Measurements from ENCODE around the gene TCERG1.

Gene TCERG1

DNA sequence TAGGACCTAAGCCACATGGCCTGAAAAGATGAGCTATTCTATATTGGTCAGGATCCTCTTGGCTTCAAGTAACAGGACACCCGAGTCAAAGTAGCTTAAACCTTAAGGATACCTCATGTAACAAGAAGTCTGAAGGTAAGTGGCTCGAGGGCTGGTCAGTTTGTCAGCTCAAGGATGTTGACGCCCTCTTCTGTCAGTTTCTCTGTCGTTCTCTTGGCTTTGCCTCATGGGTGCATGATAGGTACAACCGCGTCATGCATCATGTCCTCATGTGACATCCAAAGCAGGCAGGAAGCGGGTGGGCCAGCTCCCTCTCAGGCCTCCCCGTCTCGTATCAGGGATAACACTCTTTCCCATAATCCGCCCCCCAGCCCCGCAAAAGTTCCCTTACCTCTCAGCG is 22.1 kb upstream of the TCERG1 start:
- Histone ChIP-seq H3K36me3 (no peaks in the 10 kb centered on the region), H3K27ac (no peak overlapping the region), H3K4me1 (peaks cover 0 to 4% (median 0%) of the 10 kb centered on the region in 10 experiments; a peak in 4 of 20 replicates), H3K27me3 (no peaks in the 10 kb centered on the region), H3K4me2 (no peak overlapping the region), H3K9me3 (replicated peaks in 1 of 11) (no peaks in the 10 kb centered on the region), H3K4me3 (no peak overlapping the region), H3K9ac (no peak overlapping the region), H4K20me1 (no peaks in the 10 kb centered on the region)
- TF ChIP-seq Cebpa-rat (IDR thresholded peaks at IDR 0.05) = no peak

DNA sequence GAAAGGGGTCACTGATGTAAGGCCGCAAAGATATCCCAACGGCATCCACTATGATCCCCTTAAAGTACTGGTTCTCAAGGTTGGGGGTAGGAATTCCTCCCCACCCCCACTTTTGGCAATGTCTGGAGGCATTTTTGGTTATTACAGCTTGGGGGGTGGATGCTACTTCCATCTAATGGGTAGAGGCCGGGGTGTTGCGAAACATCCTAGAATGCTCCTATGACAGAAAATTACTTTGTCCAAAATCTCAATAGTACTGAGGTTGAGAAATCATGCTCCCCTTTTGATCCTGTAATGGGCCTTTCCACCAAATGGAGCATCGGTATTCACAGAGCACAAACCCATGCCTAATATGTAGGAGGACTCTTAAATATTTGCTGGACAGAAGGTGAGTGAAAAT is 20.8 kb upstream of the TCERG1 start:
- peaks cover 0 to 4% (median 0%) of the 10 kb centered on the region in 10 experiments; a peak in 2 of 20 replicates for H3K4me1 ChIP-seq
- H3K4me3 ChIP-seq = no peak overlapping the region
- peak; percentile 8 to 83 (median 44); a peak in 12 of 22 replicates for TF ChIP-seq Cebpa-rat (IDR thresholded peaks at IDR 0.05)
- no peaks in the 10 kb centered on the region for H4K20me1 ChIP-seq
- H3K4me2 ChIP-seq = no peak overlapping the region
- no peaks in the 10 kb centered on the region for H3K9me3 ChIP-seq (replicated peaks in 1 of 11)
- no peak overlapping the region; a peak in 1 of 22 replicates for H3K9ac ChIP-seq
- H3K27ac ChIP-seq = no peak overlapping the region
- H3K27me3 ChIP-seq = no peaks in the 10 kb centered on the region
- H3K36me3 ChIP-seq = no peaks in the 10 kb centered on the region

DNA sequence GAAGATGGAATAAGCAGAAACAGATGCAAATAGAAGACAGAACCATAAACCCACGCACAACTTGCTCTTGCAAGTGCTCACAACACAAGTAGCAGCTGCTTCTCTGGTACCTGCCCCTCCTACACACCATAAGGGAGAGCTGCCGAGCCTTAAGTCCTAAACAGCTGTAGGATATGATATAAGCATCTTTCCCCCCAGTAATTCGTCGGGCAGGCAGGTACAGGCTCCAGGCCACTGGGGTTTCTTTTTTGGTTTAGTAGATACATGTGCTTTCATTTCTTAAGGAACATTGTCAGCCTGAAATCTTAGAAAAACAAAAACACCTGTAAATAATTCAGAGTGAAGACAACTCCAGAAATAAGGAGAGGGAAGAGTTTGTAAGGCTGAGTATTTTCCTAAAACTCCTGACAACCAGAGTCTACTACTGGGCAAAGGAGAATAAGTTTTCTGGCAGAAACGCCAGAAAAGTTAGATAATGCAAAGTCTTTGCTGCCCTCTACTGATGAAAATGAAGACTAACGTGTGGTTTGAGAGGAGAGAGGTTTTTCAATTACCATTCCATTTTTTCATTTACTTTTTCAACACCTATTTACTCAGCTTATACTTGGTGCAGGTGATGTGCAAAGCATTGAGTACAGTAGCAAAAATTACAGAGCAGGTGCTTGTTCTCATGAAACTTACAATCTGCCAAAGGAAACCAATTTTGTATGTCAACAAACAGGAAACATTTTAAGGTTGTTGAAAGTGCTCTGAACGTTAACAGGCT is 20.1 kb upstream of the TCERG1 start:
- Histone ChIP-seq H3K4me1 (peaks cover 0 to 4% (median 0%) of the 10 kb centered on the region in 10 experiments; a peak in 2 of 20 replicates), H3K27me3 (no peaks in the 10 kb centered on the region), H3K9ac (no peak overlapping the region; a peak in 1 of 22 replicates), H4K20me1 (no peaks in the 10 kb centered on the region), H3K36me3 (no peaks in the 10 kb centered on the region), H3K4me3 (no peak overlapping the region), H3K27ac (no peak overlapping the region), H3K4me2 (no peak overlapping the region), H3K9me3 (replicated peaks in 1 of 11) (no peaks in the 10 kb centered on the region)
- TF ChIP-seq Cebpa-rat (IDR thresholded peaks at IDR 0.05) = no peak

DNA sequence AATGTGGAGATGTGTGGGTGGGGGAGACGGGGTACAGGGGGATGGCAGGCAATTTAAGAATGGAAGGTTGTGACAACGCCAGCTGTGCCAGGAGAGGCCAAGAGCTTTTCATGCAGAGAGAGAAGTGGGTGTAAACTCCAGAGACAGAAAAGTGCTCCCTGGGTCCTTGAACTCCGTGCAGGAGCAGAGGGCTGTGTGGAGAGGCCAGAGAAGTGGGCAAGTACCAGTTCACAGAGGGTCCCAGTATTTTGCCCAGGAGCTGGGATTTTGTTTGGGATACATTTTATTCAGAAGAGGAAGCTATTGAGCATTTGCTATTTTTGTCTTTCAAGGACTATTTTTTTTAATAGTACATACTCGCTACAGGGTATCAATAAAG is 19.5 kb upstream of the TCERG1 start:
- H3K4me2 ChIP-seq = no peak overlapping the region
- no peak overlapping the region for H3K27ac ChIP-seq
- H4K20me1 ChIP-seq = no peaks in the 10 kb centered on the region

DNA sequence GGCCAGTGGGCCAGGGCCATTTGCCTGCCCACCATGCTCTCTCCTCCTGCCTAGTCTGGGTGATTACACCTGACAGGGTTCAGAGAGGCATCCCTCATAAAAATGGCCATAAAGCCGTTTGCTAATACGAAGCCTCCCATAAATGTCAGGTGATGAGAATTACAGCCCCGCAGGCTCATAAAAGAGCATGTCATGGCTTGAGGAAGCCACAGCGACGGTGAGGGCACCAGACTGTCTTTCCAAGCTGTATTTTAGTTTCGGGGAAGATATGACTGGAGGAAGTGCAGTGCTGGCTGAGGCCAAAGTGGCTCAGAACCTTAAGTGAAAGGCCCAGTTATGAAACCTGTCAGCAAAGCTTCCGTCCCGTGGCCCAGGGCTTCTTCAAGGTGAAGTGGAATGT is 18.5 kb upstream of the TCERG1 start:
- Histone ChIP-seq H4K20me1 (no peaks in the 10 kb centered on the region), H3K27me3 (no peaks in the 10 kb centered on the region), H3K9me3 (replicated peaks in 1 of 11) (no peaks in the 10 kb centered on the region), H3K36me3 (no peaks in the 10 kb centered on the region), H3K4me1 (peaks cover 0 to 4% (median 0%) of the 10 kb centered on the region in 10 experiments; a peak in 2 of 20 replicates), H3K27ac (no peak overlapping the region), H3K4me2 (no peak overlapping the region), H3K4me3 (no peak overlapping the region), H3K9ac (no peak overlapping the region)
- no peak for TF ChIP-seq Cebpa-rat (IDR thresholded peaks at IDR 0.05)

More for the DNA sequence above, 19.5 kb upstream of the TCERG1 start:
- Histone ChIP-seq H3K27me3 (no peaks in the 10 kb centered on the region), H3K9me3 (replicated peaks in 1 of 11) (no peaks in the 10 kb centered on the region), H3K36me3 (no peaks in the 10 kb centered on the region), H3K4me3 (no peak overlapping the region), H3K9ac (no peak overlapping the region), H3K4me1 (peaks cover 0 to 4% (median 0%) of the 10 kb centered on the region in 10 experiments; a peak in 2 of 20 replicates)
- TF ChIP-seq Cebpa-rat (IDR thresholded peaks at IDR 0.05) = no peak

DNA sequence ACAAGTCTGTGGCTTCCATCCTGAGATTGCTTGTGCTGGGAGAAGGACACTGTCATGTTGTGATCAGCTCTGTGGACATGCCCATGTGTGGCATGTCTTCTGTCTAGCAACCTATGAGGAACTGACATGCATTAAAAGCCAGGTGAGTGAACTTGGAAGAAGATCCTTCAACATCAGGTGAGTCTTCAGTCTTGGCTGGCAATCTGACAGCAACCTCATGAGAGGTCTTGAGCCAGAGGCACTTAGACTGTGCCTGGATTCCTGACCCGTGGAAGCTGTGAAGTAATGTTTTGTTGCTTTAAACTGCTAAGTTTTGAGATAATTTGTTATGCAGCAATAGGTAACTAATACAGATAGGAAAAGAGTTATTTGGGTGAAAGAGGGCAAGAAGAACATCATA is 6.8 kb upstream of the TCERG1 start:
- Histone ChIP-seq H3K27me3 (no peaks in the 10 kb centered on the region), H3K27ac (no peak overlapping the region), H3K4me2 (no peak overlapping the region), H3K4me1 (no peaks in the 10 kb centered on the region), H4K20me1 (no peaks in the 10 kb centered on the region), H3K9me3 (replicated peaks in 1 of 11) (no peaks in the 10 kb centered on the region), H3K4me3 (no peak overlapping the region), H3K36me3 (no peaks in the 10 kb centered on the region), H3K9ac (no peak overlapping the region)
- no peak for TF ChIP-seq Cebpa-rat (IDR thresholded peaks at IDR 0.05)

DNA sequence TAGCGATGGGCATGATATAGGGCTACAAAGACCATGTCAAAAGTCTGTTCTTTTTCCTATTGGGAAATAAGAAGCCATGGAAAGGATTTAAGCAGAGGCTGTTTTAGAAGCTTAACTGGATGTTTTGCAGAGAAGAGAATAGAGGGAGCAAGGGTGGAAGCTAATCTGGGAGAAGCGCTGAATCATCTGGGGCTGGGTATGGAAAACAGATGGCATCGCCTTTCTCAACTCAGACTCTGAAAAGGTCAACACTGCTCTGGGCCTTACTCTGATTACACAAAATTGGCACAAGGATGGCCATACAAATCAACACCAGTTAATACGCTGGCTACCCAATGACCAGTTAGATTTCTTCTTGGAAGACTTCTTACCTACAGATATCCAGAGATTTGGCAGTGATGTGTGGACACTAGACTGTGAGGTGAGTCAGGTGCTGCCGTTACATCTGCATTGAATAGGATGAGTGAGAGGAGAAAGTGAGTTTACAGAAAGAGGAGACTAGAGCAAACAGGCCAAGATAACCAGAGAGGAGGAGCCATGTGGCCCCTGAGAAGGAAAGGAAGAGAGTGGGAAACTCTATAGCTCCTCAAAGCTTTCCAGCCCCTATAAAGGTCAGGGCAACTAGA is 6.2 kb upstream of the TCERG1 start:
- Histone ChIP-seq H3K27me3 (no peaks in the 10 kb centered on the region), H3K4me3 (no peak overlapping the region), H3K9me3 (replicated peaks in 1 of 11) (peaks cover 0 to 5% (median 3%) of the 10 kb centered on the region in 11 experiments; a peak in 13 of 22 replicates), H3K4me1 (no peaks in the 10 kb centered on the region), H3K9ac (no peak overlapping the region), H4K20me1 (no peaks in the 10 kb centered on the region), H3K4me2 (no peak overlapping the region), H3K27ac (no peak overlapping the region), H3K36me3 (no peaks in the 10 kb centered on the region)
- no peak for TF ChIP-seq Cebpa-rat (IDR thresholded peaks at IDR 0.05)

DNA sequence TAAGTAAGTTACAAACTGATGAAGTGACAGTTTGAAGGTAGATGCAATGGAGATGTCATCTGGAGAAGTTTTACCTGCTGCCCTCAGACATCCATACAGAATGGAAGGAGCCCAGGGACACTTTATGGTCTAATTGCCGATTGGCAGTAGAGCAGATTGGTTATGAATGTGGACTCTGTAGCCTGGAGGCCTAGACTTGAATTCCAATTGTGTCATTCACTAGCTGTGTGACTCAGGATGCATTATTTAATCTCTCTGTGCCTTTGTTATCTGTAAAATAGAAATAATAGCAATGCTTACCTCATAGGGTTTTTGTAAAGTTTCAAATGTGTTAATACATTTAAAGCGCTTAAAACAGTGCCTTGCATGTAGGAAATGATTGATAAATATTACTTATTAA is 5.2 kb upstream of the TCERG1 start:
- TF ChIP-seq Cebpa-rat (IDR thresholded peaks at IDR 0.05) = no peak
- Histone ChIP-seq H3K27ac (no peak overlapping the region), H3K4me3 (no peak overlapping the region), H3K9me3 (replicated peaks in 1 of 11) (peaks cover 7 to 12% (median 10%) of the 10 kb centered on the region in 11 experiments; a peak in 15 of 22 replicates), H3K4me2 (no peak overlapping the region), H3K27me3 (no peaks in the 10 kb centered on the region), H3K9ac (no peak overlapping the region), H3K36me3 (no peaks in the 10 kb centered on the region), H3K4me1 (no peaks in the 10 kb centered on the region), H4K20me1 (no peaks in the 10 kb centered on the region)

DNA sequence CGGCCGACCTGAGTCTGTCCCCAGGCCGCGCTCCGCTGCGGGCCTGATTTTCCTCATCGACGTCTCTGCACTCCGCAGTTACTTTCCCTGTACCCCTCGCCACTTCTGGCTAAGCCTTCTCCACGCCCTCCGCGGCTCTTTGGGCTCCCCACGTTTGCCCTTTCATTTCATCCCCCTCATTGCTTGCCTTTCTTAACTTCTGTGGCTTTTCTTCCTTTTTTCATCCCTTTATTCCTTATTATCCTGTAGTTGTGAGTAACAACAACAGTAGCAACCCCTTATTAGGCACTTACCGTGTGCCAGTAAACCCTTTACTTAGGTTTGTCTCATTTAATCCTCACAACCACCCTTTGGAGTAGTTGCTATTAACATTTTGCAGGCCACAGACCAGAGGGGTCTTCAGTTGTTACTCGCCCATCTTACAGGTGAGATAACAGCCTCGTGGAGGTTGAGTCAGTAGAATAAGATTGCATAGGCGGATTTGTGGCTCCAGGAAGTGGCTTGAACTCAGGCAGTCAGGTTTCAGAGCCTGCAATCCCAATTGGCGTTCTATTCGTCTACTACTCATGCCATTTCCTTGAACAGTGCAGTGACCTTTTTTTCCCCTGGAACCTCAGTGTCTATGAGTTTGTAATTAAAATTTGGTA is 724 bp downstream of the TCERG1 start:
- Histone ChIP-seq H3K4me1 (peaks cover 18 to 36% (median 23%) of the 10 kb centered on the region in 10 experiments), H3K4me3 (peak overlapping the region; percentile 78 to 100 (median 93)), H3K27ac (peak overlapping the region; percentile 91 to 100 (median 99)), H3K9ac (peak overlapping the region; percentile 96 to 100 (median 99)), H3K4me2 (peak overlapping the region; percentile 78 to 92 (median 87)), H4K20me1 (peaks cover 42 to 52% (median 47%) of the 10 kb centered on the region in 11 experiments; a peak in 21 of 22 replicates), H3K27me3 (no peaks in the 10 kb centered on the region), H3K9me3 (replicated peaks in 1 of 11) (peaks cover 7 to 12% (median 10%) of the 10 kb centered on the region in 11 experiments; a peak in 15 of 22 replicates), H3K36me3 (peaks cover 0 to 17% (median 6%) of the 10 kb centered on the region in 11 experiments; a peak in 6 of 22 replicates)
- no peak for TF ChIP-seq Cebpa-rat (IDR thresholded peaks at IDR 0.05)

Measured in BLaER1 treated with 17β-estradiol and CSF1 and Interleukin-3, amounts not matched to agents 10 nM and 100 nM (cell line).